K562 (cell line): ENCODE measurements around the gene EXOC3L1.

Source experiments
- GTF2F1 ChIP-seq: IDR thresholded peaks from 2 replicates; pipeline ENCODE4 v1.6.1; 2011; ENCODE audit warnings: low read depth, low read length, improper control_type of control experiment
- MEIS2 ChIP-seq: fragments of 450-650 bp; IDR thresholded peaks from 2 replicates; pipeline ENCODE4 v1.6.1; 2014; ENCODE audit warnings: mild to moderate bottlenecking; ENCODE audit not compliant: partially characterized antibody
- NR1H2 ChIP-seq: sonication (generic); formaldehyde crosslinking; IDR thresholded peaks from 2 replicates; pipeline ENCODE4 v1.4.0; 2020; ENCODE audit warnings: mild to moderate bottlenecking, missing genetic modification reagents
- NR2C2 ChIP-seq, 2 experiments: fragments of 200-800 bp in 1 of 2; sonication (Bioruptor generic) in 1 of 2; sonication (generic) in 1 of 2; formaldehyde crosslinking in 1 of 2; IDR thresholded peaks; 2 replicates each; pipeline versions ENCODE4 v1.6.1 to v1.8.0; 2016 to 2022; ENCODE audit warnings: mild to moderate bottlenecking in 1 of 2, missing compliant biosample characterization in 1 of 2, missing genetic modification characterization in 1 of 2, missing genetic modification reagents in 1 of 2
- OTX1 ChIP-seq: fragments of 450-650 bp; formaldehyde crosslinking; IDR thresholded peaks from 2 replicates; pipeline ENCODE4 v1.4.0; 2022; ENCODE audit warnings: mild to moderate bottlenecking
- POLR2A ChIP-seq: fragments of 450-650 bp; conservative IDR thresholded peaks from 2 replicates; pipeline ENCODE4 v1.6.1; 2016
- RBM14 ChIP-seq: fragments of 200-400 bp; formaldehyde crosslinking; IDR thresholded peaks from 2 replicates; pipeline ENCODE4 v1.6.1; 2018; ENCODE audit warnings: low read depth, mild to moderate bottlenecking, low read length, moderate library complexity, borderline replicate concordance; ENCODE audit not compliant: insufficient read depth
- ZBTB33 ChIP-seq: sonication (generic); formaldehyde crosslinking; IDR thresholded peaks from 2 replicates; pipeline ENCODE4 v1.8.1; 2023; ENCODE audit warnings: mild to moderate bottlenecking, missing genetic modification reagents
- ZNF274 ChIP-seq: IDR thresholded peaks from 2 replicates; pipeline ENCODE4 v1.6.1; 2011; ENCODE audit warnings: low read depth, mild to moderate bottlenecking, low read length, moderate library complexity, borderline replicate concordance

- TF ChIP-seq NR2C2 (CRISPR knock-in tag; IDR thresholded peaks at IDR 0.05) (no peak), NR2C2 (tag; IDR thresholded peaks at IDR 0.05) (no peak), NR1H2 (CRISPR knock-in tag) (no peak), GTF2F1 (no peak), ZBTB33 (CRISPR knock-in tag) (no peak), RBM14 (no peak), OTX1 (no peak), MEIS2 (no peak), POLR2A (no peak), ZNF274 (no peak)
These were observed 2.9 kb upstream of the EXOC3L1 start for GRCh38 chr16:67192781-67193361.
